Skeletal muscle satellite cell (primary cell): ENCODE measurements around the gene NOS3.
A peak's percentile ranks its signal among the peaks of the same experiment; 100 is the strongest.
"Not testable (repeated sequence)": the region's sequence is repeated elsewhere in the genome, so short reads cannot be mapped to it uniquely, and the experiment has no call there.

Experiments used
- H3K27me3 ChIP-seq: 2 replicates; pipeline ENCODE4 v1.7.0; 2013; ENCODE audit warnings: low read length; ENCODE audit not compliant: control insufficient read depth, insufficient read depth
- H3K36me3 ChIP-seq: 2 replicates; pipeline ENCODE4 v1.7.0; 2013; ENCODE audit warnings: mild to moderate bottlenecking, control low read depth, low read length; ENCODE audit not compliant: insufficient read depth
- H3K4me1 ChIP-seq: 2 replicates; pipeline ENCODE4 v1.7.0; 2013; ENCODE audit warnings: low read length; ENCODE audit not compliant: control insufficient read depth, insufficient read depth
- H3K4me2 ChIP-seq: 2 replicates; pipeline ENCODE4 v1.7.0; 2013; ENCODE audit warnings: mild to moderate bottlenecking, low read length
- H3K4me3 ChIP-seq: 2 replicates; pipeline ENCODE4 v1.7.0; 2013; ENCODE audit warnings: low read length
- H3K9ac ChIP-seq: 2 replicates; pipeline ENCODE4 v1.7.0; 2013; ENCODE audit warnings: mild to moderate bottlenecking, low read depth, low read length, moderate library complexity
- H3K9me3 ChIP-seq: replicated peaks from 2 replicates; pipeline ENCODE4 v1.7.0; 2013; ENCODE audit warnings: mild to moderate bottlenecking, control low read depth, low read length

Gene NOS3

DNA sequence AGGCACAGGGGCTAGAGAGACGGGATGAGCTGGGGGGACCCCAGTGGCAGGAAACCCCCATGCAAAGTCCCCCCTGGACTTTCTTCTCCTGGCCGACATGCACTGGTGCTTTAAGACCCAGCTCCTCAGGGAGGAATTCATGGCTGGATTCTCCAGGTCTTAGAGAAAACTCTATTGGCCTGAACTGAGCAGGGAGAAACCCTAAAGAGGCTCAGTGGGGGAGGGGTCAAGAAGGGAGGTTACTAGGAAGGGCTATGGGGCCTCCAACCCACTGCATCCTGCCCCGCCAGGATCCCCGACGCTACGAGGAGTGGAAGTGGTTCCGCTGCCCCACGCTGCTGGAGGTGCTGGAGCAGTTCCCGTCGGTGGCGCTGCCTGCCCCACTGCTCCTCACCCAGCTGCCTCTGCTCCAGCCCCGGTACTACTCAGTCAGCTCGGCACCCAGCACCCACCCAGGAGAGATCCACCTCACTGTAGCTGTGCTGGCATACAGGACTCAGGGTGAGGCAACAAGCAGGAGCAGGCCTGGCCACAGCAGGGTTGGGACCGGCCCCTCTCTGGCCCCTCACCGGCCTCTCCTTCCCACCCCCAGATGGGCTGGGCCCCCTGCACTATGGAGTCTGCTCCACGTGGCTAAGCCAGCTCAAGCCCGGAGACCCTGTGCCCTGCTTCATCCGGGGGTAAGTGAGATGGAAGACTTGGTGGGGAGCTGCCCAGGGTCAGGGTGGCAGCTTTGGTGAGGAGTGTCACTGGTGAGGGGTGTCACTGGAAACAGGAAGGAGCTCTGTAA is 19.7 kb downstream of the NOS3 start:
- H3K4me3 ChIP-seq: no peak overlapping the region
- H3K27me3 ChIP-seq: peaks cover 52% of the 10 kb centered on the region
- peaks cover 12% of the 10 kb centered on the region for H3K4me1 ChIP-seq
- no peaks in the 10 kb centered on the region for H3K9me3 ChIP-seq
- H3K9ac ChIP-seq: no peak overlapping the region
- no peak overlapping the region for H3K4me2 ChIP-seq
- no peaks in the 10 kb centered on the region for H3K36me3 ChIP-seq

- Histone ChIP-seq H3K27me3 (peaks cover 46% of the 10 kb centered on the region), H3K4me2 (no peak overlapping the region), H3K4me1 (peaks cover 12% of the 10 kb centered on the region), H3K36me3 (no peaks in the 10 kb centered on the region), H3K9ac (no peak overlapping the region), H3K4me3 (no peak overlapping the region), H3K9me3 (no peaks in the 10 kb centered on the region)
These were observed 20.2 kb downstream of the NOS3 start for GRCh38 chr7:151011097-151011409.

DNA sequence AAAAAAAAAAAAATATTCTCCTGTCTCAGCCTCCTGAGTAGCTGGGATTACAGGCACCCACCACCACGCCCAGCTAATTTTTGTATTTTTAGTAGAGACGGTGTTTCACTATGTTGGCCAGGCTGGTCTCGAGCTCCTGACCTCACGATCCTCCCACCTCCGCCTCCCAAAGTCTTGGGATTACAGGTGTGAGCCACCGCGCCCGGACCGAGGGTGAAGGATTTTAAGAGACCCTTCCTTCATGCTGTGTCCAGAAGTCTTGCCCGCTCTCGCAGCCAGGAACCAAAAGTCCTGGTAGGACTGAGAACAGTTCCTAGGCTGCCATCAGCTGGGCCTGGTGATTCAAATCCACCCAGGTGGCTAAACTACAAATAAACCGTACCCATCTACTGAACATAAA is 20.8 kb downstream of the NOS3 start:
- not testable (repeated sequence) for H3K9ac ChIP-seq, H3K36me3 ChIP-seq, H3K4me3 ChIP-seq, H3K9me3 ChIP-seq, H3K4me2 ChIP-seq
- H3K4me1 ChIP-seq: peaks cover 12% of the 10 kb centered on the region
- H3K27me3 ChIP-seq: peaks cover 42% of the 10 kb centered on the region

- peaks cover 12% of the 10 kb centered on the region for H3K4me1 ChIP-seq
These were observed 21.3 kb downstream of the NOS3 start for GRCh38 chr7:151012031-151012692.

GRCh38 chr7:151012911-151013347 is 22.1 kb downstream of the NOS3 start:
- Histone ChIP-seq H3K4me1 (peaks cover 14% of the 10 kb centered on the region), H3K4me2 (peak overlapping the region; percentile 93), H3K27me3 (peaks cover 44% of the 10 kb centered on the region), H3K36me3 (no peaks in the 10 kb centered on the region), H3K9ac (no peak overlapping the region), H3K4me3 (no peak overlapping the region), H3K9me3 (no peaks in the 10 kb centered on the region)

More at GRCh38 chr7:151012031-151012692, 21.3 kb downstream of the NOS3 start:
- H3K9me3 ChIP-seq: no peaks in the 10 kb centered on the region
- H3K4me2 ChIP-seq: no peak overlapping the region
- H3K4me3 ChIP-seq: no peak overlapping the region
- no peak overlapping the region for H3K9ac ChIP-seq
- H3K36me3 ChIP-seq: no peaks in the 10 kb centered on the region
- H3K27me3 ChIP-seq: peaks cover 41% of the 10 kb centered on the region

DNA sequence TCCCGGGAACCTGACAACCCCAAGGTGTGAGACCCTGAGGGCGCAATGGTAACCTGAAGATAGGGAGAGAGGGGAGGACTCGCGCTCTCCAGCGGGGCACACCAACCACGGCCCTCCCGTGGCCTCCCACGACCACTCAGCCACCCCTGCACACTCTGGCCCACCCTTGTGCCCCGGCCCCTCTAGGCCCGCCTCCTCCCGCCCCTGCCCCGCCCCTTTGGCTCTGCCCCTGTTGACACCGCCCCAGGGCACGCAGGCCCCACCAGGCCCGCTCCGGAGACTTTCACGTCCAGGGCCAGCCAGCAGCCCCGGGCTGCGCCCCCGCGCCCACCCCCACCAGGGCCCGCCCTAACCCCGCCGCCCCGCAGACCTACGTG is 22.5 kb downstream of the NOS3 start:
- Histone ChIP-seq H3K4me3 (no peak overlapping the region), H3K9ac (no peak overlapping the region), H3K36me3 (no peaks in the 10 kb centered on the region), H3K4me1 (peaks cover 18% of the 10 kb centered on the region), H3K4me2 (peak overlapping the region; percentile 93), H3K9me3 (no peaks in the 10 kb centered on the region), H3K27me3 (peaks cover 46% of the 10 kb centered on the region)

GRCh38 chr7:151013733-151014497 is 23.1 kb downstream of the NOS3 start:
- no peaks in the 10 kb centered on the region for H3K9me3 ChIP-seq

GRCh38 chr7:151014950-151015349 is 24.1 kb downstream of the NOS3 start:
- H3K9me3 ChIP-seq: no peaks in the 10 kb centered on the region
- H3K36me3 ChIP-seq: no peaks in the 10 kb centered on the region
- H3K4me3 ChIP-seq: no peak overlapping the region
- peaks cover 24% of the 10 kb centered on the region for H3K4me1 ChIP-seq
- H3K4me2 ChIP-seq: no peak overlapping the region
- H3K27me3 ChIP-seq: peaks cover 58% of the 10 kb centered on the region
- no peak overlapping the region for H3K9ac ChIP-seq

More at GRCh38 chr7:151013733-151014497, 23.1 kb downstream of the NOS3 start:
- Histone ChIP-seq H3K4me3 (peak overlapping the region; percentile 71), H3K36me3 (no peaks in the 10 kb centered on the region), H3K27me3 (peaks cover 52% of the 10 kb centered on the region), H3K4me2 (peak overlapping the region; percentile 93), H3K9ac (peak overlapping the region; percentile 55), H3K4me1 (peaks cover 23% of the 10 kb centered on the region)

DNA sequence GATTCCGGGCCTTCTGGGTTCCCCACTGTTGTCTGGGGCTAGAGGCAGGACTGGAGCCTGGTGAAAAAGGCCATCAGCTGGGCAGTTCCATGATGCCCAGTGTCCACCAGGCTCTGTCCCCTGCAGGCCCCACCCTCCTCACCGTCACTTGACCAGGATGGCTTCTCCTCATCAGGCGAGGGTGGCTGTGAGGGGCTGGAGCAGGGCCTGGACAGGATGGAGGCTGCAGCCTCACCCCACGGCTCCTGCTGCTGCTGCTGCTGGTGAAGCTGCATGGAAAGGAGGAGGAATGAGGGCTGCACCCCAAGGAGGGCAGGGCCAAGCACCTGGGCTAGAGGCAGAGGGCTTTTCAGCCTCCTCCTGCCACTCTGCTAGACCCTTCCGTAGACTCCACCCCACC is 25.1 kb downstream of the NOS3 start:
- Histone ChIP-seq H3K9me3 (no peaks in the 10 kb centered on the region), H3K27me3 (peaks cover 58% of the 10 kb centered on the region), H3K4me1 (peaks cover 24% of the 10 kb centered on the region), H3K36me3 (no peaks in the 10 kb centered on the region), H3K4me3 (no peak overlapping the region), H3K4me2 (no peak overlapping the region), H3K9ac (no peak overlapping the region)

GRCh38 chr7:151016505-151016904 is 25.7 kb downstream of the NOS3 start:
- H3K9ac ChIP-seq: no peak overlapping the region
- peaks cover 24% of the 10 kb centered on the region for H3K4me1 ChIP-seq
- peaks cover 63% of the 10 kb centered on the region for H3K27me3 ChIP-seq

GRCh38 chr7:151016942-151017341 is 26.1 kb downstream of the NOS3 start:
- Histone ChIP-seq H3K9ac (no peak overlapping the region), H3K27me3 (peaks cover 66% of the 10 kb centered on the region), H3K4me3 (no peak overlapping the region), H3K4me1 (peaks cover 24% of the 10 kb centered on the region), H3K4me2 (no peak overlapping the region), H3K36me3 (no peaks in the 10 kb centered on the region), H3K9me3 (no peaks in the 10 kb centered on the region)

More at GRCh38 chr7:151016505-151016904, 25.7 kb downstream of the NOS3 start:
- H3K4me2 ChIP-seq: no peak overlapping the region
- H3K36me3 ChIP-seq: no peaks in the 10 kb centered on the region
- H3K9me3 ChIP-seq: no peaks in the 10 kb centered on the region
- no peak overlapping the region for H3K4me3 ChIP-seq
